Panc1 (cell line): ENCODE results near the gene IREB2.
A peak's percentile ranks its signal among the peaks of the same experiment; 100 is the strongest.

Source experiments
- CTCF ChIP-seq: fragments of 450-650 bp; IDR thresholded peaks from 2 replicates; pipeline ENCODE4 v1.5.1; 2017; ENCODE audit warnings: mild to moderate bottlenecking
- POLR2AphosphoS5 ChIP-seq: IDR thresholded peaks from 2 replicates; pipeline ENCODE4 v1.6.1; 2012; ENCODE audit warnings: mild to moderate bottlenecking, low read depth, low read length, moderate library complexity
- REST ChIP-seq, 2 experiments: IDR thresholded peaks; 2 replicates each; pipeline ENCODE4 v1.6.1; 2011 to 2012; ENCODE audit warnings: low read depth in 2 of 2, control low read depth in 1 of 2, low read length in 1 of 2, mild to moderate bottlenecking in 1 of 2, moderate library complexity in 1 of 2; ENCODE audit not compliant: insufficient read depth in 1 of 2
- TCF7L2 ChIP-seq: IDR thresholded peaks from 2 replicates; pipeline ENCODE4 v1.6.1; 2011; ENCODE audit warnings: mild to moderate bottlenecking, low read depth, low read length, inconsistent platforms

GRCh38 chr15:78437762-78438618, at the start of gene IREB2:
- TF ChIP-seq CTCF (no peak), POLR2AphosphoS5 (peak; percentile 97), TCF7L2 (peak; percentile 22; the same call in 1 of the 2 replicates), REST (IDR thresholded peaks at IDR 0.05; ENCODE audit: insufficient read depth in 1 of 2, low read depth in 2 of 2, low read length in 1 of 2) (no peak)
